Endometrium (tissue), 2 donors: Measurements from ENCODE around the gene EVA1A.

Source experiments
- FAIRE-seq: peaks from 2 replicates; lab custom pipeline; 2012; peaks lifted over from hg19 to GRCh38; lab: Jason Lieb, UNC
- donor health status: control.
- donor health status: control.

EVA1A gene

DNA sequence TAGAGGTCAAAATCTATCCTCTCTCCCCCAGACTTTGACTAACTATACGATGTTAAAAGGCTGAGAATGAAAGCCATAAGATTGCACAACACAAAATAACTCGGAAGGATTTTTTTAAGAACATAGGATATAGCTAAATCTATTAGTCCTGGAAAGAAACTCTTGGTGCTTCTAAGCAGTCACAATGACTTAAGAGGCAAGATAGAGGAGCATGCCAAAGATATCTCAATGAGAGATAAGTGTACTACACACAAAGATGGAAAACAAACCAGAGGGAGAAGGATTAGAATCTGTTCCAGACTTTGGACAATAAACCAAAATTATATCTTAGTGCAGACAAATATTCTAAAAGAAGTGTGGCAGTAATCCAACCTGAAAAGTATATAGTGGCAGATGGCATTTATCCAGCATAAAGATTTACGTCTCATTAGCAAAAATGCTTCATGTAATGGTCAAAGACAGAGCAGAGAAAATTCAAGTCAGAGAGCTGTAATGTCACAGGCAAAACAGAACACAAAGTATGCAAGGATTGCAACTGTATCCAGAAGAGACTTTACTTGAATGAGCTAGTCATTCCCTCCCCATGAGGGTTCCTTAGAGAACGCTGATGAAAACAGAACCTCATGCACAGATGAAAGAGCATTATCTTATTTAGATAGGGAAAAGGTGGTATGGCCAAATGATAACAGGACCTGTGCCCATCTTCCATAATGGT, 28.8 kb upstream of the EVA1A start:
- no peak for FAIRE-seq

DNA sequence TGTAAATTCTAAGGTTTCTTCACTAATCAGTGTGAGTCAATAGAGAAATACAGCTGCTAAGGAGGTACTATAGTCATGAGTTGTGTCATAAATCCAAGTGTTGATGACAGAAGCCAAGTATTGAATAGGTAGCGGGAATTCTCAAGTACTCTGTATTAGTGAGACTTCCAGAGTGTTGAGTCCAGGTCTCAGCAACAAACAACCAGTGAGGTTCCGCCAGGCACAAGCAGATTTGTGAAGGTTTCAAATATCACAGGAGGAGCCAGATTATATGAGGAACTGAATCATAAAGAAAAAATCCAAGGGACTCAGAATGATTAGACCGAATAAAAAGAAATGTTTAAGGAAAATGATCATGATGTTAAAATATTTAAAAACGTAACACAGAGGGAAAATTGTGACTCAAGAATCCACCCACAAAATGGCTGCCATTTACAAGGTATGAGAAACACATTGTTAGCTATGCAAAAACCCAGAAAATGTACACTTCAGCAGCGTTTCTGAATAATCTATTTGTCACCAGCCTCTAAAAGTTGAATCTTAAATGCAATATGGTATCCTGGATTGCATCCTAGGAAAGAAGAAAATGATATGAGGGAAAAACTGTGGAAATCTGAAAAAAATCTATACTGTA, 27.3 kb upstream of the EVA1A start:
- FAIRE-seq: no peak

DNA sequence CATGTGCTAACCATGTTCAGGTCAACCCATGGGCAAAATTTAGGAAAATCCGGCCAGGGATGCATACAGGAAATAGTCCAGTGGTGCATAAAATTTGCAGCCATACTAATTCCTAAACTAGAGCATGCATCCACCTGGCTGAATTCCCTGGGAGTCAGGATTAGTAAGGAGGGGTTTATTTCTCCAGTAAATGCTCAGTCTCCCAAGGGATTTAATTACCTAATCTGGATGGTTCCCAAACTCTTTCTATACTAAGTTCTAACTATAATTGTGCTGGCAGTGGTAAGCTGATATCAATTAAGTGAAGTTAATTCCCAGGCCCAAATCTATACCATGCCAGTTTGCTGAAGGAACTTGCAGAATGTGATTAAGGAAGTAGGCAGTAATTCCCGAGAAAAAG, 26.2 kb upstream of the EVA1A start:
- no peak for FAIRE-seq

DNA sequence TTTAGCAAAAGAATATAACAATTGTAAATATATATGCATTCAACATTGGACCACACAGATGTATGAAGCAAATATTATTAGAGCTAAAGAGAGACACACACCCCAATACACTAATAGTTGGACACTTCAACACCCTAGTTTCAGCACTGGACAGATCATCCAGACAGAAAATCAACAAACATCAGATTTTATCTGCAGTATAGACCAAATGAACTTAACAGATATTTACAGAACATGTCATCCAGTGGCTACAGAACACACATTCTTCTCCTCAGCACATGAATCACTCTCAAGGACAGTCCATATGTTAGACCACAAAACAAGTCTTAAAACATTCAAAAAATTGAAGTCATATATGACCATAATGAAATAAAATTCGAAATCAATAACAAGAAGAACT, 22.1 kb upstream of the EVA1A start:
- no peak for FAIRE-seq

DNA sequence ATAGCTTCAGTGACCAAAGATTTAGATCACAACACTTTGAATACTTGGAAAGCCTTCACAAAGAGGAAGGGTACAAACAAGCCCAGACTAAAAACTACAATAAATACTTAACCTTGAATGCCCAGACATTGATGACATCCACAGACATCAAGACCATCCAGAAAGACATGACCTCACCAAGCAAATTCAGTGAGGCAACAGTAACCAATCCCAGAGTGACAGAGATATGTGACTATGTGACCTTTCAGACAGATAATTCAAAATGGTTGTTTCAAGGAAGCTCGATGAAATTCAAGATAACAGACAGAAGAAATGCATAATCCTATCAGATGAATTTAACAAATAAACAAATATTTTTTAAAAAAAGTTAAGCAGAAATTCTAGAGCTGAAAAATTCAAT, 19.9 kb upstream of the EVA1A start:
- no peak for FAIRE-seq

DNA sequence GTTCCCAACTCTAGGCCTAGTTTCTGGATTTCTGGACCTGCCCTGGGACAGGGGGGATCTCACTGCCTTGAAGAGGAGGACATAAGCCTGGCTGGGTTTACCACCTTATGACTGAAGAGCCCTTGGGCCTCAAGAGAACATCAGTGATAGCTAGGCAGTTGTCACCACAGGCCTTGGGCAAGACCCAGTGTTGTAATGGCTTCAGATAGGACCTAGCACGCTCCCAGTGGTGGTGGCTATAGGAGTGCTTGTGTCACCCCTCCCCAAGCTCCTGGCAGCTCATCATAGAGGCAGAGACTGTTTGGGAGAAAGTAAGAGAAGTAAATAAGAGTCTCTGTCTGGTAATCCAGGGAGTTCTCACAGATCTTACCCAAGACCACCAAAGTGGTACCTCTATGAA, 19.4 kb upstream of the EVA1A start:
- no peak for FAIRE-seq

DNA sequence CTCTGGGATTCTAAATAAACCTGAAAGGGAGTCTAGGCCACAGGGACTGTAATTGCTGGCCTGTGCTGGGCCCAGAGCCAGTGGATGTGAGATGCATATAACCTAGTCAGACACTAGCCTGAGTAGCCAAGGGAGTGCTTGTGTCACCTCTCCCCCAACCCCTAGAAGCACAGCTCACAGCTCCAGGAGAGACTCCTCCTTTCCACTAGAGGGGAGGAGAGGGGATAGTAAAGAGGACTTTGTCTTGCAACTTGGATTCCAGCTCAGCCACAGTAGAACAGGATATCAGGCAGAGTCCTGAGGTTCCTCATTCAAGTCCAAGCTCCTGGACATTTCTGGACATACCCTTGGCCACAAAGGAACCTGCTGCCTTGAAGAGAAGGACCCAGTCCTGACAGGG, 18.4 kb upstream of the EVA1A start:
- FAIRE-seq: no peak

DNA sequence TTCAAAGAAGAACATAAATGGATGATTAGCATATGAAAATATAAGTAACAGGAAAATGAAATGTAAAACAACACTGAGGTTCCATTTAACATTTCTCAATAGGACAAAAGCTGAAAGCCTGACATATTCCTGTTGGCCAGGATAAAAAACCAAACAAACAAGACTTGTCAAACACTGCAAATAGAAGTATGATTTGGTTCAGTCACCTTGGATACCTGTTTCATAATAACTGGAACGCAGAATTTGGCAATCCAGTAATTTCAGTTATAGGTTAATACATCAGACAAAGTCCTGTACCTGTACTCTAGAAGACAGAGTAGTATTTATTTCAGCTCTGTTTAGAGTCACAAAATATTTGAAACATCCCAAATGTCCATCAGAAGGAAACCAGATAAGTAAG, 16.5 kb upstream of the EVA1A start:
- no peak for FAIRE-seq

DNA sequence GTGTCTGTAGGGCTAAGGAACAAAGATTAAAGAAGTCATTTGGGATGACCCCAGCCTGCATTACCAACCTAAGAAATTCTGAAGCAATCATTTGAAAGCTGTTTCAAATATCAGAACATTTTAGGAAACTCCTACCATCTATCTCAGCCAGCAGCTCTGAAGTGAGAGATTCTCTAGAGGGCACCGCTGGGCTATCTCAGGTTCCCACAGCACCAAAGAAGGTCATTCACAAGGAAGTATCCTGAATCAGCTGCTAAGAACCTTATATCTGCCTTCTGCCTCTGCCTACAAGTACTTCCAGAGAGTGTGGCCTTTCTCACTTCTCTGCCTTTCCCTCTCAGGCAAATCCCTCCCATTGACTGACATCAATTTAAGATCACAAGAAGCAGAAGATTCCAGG, 13.4 kb upstream of the EVA1A start:
- no peak for FAIRE-seq

DNA sequence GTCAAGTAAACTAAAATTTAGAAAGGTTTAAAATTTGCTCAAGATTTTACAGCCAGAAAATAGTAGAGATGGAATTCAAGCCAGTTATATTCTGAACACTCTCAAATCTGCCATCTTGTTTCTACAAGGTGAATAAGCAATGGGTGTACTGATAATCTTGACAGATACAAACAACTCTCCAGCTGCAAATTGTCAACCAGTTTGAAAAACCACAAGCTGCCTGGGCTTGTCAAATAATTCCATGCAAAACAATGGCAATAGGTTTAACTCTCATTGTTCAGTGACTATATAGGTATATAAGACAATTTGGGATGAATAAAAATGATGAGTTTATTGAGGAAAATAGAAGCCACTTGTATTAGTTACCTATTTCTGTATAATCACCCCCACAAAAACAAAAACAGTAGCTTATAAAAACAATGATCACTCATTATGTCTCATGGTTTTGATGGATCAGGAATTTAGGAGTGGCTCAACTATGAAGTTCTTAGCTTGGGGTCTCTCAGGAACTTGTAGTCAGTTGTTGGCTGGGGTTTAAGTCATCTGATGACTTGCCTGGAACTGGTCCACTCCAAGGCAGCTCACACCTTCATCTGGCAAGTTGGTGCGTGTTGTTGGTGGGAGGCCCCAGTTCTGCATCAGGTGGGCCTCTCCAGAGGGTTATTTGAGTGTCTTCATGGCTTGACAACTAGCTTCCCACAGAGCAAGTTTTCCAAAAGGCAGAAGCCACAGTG, 12.6 kb upstream of the EVA1A start:
- no peak for FAIRE-seq

DNA sequence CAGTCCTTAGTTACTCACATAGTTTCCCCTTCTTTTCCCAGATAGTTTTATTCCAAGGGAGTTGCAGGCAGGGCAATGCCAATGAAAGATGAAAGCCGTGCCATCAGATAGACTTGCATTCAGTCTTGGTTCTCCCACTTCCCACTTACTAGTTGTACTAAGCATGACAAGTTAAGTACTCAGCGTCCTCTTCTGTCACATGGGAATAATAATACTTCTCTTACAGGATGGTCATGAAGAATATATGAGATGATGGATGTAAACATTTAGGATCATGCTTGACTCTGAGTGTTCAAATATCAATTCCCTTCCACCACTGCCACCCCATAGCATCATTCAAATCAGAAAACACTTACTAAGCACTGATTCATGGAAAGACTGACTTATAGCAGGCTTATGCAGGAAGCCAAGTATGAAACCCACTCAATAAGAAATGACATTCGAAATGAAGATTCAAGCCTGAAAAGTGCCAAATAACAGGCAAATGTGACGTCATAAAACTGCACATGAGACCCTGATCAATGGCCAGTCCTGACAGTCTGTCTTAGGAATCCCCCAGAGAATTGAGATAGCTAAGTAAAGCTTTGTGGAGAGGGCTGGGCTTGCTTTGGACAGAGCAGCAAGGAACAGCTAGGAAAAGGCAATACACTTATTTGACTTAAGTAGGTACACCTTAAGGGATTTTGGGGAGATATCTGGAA, 11.1 kb upstream of the EVA1A start:
- FAIRE-seq: no peak

DNA sequence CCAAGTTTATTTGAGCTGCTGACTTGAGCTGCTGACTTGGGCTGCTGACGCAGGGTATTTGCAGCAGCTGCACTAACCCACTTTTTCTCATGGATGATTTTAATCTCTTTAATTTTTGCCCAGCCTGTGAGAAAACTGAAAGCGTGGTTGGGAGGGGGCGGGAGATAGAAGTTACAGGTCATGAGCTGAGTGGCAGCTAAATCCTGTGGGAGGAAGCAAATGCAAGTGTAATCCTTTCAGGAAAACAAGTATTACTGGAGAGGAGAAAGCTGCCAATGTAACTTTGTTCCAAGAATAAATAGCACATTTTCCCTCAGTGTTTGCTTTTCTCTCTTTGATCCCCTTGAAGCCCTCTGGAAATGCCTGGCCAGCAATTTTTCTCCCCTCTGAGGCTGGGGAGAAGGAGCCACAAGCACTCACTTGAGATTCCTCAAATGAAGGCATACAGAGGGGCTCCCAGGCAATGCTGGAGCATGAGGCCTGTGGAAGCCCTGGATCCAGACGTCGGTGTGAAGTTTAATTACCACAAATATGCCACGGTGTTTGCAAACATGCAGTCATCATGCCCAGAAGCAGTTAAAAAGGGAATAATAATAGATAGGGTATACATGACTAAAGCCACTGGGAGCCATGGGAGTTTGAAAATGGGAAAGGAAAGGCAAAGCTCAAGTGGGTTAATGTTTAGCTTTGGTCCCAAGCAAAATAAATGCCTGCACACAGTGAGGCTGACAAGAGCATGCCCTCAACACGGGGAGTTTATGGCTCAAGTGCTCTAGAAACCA, 10.4 kb upstream of the EVA1A start:
- no peak for FAIRE-seq

DNA sequence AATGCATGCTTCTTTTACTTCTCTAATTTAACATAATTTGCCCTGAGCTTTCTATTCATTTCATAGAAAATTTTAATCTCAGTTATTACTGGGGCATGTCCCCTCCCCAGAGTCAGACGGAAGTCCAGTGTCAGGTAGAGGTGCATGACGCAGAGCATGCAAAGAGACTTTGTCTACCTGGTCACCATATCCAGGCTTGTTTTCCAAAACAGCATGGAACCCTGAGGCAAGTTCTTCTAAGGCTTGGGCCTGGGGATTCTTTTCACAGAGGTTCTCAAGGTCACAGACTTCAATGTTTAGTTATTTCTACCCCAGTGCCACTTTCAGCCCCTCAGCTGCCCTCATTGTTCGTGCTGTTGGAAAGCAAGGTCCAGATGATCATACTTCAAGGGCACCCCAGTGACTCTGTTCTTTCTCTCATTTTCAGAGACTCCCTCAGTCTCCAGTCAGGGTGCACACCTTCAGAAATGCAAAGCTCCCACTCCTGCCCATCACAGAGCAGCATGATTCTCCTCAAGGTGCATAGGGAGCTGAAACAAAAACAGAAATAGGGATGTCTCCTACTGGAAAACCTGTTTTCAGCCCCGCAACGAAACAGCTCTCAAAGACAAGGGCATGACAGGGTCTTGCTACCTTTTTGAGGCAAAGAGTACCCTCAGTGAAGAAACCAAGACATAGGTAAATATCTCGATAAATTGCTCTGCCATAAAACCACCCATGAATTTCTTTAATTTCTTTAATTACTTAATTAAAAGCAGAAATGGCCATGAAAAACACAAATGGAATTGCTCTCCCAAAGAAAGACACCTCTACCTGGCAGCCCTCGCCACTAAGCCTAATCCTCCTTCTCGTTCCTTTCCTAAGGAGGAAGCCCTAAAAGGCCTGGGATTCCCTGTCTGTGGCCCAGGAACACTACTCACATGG, 9.5 kb upstream of the EVA1A start:
- no peak for FAIRE-seq

DNA sequence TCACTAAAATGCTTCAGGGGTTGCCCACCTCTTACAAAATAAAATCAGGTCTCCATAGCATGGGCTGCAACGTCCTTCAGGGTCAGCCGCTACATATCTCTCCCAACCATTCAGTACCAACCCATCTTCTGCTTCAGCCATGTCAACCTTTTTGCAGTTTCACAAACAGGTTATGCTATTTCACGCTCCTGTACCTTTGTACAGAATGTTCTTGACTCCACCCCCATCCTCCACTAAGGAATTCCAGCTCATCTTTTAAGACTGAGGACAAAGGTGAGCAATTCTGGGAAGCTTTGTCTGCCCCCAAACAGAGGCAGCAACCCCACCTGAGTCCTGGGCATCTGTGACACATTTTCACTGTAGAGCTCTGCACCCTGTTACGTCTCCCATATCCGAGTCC, 8.8 kb upstream of the EVA1A start:
- FAIRE-seq: no peak

DNA sequence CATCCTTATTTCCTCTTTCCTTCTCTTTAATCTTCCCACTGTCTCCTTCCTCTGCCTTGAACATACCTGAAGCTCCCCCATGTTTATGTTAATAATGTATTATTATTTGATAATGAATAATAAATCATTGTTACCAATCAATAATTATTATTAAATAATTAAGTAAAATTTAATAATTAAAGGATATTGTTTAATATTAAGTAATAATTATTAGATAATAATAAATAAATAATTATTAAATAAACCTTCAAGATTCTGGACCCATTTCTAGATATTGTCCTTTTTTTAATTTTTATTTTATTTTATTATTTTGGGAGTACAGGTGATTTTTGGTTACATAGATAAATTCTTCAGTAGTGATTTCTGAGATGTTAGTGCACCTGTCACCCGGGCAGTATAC, 7.4 kb upstream of the EVA1A start:
- peak; percentile 80 for FAIRE-seq

DNA sequence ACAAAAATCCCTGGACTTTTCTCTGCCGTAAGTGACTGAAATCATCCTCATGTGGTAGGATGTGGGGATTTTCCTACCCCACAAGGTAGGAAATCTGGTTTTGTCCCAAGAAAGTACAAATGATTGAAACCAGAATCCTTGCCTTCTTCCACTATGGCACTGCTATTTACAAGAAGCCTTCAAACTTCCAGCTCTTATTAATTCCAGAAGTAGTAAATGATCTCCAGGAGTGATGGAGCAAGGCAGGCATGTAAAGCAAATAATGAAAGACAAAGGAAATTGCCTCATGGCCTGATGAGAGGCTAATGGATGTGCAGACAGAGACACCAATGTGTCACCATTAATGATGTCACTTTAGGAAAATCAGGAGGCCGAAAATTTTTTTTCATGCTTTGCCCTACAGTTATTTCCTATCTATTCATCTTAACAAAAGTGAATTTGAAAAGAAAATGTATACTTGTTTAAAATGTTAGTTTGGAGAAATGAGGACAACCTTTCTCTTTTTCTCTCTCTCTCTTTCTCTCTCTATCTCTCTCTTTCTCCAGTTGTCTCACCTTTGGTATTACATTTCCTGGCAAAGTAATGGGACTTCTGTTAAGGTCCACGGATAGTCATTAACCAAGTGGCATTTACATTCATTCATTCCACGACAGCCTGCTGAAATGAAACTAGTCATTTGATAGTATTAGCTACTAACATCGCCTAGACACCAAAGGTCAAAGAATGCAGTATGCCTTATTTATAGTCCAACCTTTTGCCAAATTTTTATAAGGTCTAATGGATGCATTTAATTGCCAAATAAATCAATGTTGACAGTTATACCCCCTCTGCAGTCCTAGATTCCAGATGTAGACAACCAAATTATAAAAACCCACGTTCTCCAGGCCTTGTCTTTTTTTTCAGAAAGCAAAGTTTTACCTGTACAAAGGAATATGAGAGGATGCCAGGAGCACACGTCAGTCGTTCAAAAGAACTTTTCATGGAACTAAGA, 5.0 kb upstream of the EVA1A start:
- no peak for FAIRE-seq

DNA sequence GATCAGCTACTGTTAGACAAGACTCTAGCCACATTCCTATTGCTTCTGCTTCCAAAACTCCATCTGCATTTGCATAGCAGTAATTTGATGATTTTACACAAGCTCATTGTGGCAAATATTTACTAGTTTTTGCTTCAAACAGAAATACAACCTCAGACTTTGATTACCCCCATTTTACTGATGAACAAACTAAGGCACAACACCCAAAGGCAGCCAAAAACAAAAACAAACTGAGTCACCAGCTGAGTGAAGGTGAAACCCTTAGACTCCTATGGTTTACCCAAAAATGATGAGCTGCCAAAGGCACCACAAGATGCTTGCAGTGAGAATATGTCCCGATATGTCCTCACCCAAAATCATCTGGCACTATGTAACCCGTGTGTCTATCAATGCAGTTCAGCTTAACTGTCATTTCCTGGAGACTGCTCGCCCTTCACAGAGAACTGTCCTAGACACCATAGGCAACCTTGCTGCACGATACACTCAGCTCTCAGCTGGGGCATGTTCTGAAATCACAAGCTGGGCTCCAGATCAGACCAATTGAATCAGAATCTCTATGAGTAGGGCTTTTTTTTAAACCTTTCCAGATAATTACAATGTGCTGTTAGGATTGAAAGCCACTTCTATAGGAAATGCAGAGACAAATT, 4.1 kb upstream of the EVA1A start:
- no peak for FAIRE-seq

DNA sequence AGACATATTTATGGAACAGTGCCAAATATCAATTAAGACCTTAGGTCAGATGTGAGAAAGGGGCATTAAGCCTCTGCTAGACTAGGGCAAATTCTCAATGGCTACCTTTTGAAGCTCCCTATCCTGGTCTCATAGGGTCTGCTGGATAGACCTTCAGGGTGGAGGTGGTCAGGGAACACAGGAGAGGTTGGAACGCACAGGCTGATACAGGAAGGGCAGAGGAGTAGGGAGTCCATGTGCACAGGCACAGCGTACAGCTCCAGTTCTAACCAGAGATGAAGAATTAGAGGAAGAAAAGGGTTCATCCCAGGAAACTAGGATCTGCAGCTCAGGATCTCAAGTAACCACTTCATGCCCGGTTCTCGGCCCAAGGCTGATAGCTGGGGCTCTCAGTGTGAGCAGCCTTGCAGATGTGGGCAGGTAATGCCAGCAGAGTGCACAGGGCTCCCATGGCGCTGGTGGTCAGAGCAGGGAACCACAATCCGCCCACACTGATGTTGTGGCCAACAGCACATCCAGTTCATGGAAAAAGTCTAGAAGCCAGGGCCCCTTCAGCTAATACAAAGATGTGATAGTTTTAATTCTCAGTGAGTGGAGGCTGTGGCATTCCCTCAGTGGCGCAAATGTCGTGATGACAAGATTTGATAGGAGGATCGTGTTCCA, 3.4 kb upstream of the EVA1A start:
- no peak for FAIRE-seq

DNA sequence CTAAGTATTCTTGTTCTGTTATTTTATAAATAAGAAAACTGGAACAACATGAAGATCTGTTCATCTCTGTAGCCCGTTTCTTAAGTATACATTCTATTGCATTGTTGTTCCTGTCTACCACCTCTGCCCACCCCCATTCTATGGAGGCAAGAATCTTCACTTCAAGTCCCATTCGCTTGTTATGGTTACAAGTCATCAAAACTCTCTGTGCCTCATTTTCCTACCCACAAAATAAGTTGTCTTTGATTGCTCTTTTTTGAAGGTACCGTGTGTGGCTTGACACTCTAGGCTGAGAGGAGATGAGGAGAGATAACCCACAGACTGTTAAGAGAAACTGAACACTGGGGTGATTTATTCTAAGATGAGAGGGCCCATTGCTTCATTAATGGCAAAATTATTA, 2.9 kb upstream of the EVA1A start:
- no peak for FAIRE-seq
